Ishikawa (cell line): ENCODE measurements around the gene FOXP1.

Source experiments
- CEBPB ChIP-seq: IDR thresholded peaks from 2 replicates; pipeline ENCODE4 v1.6.1; 2012
- CREB1 ChIP-seq: IDR thresholded peaks from 2 replicates; pipeline ENCODE4 v1.6.1; 2012; ENCODE audit warnings: low read depth
- EGR1 ChIP-seq: IDR thresholded peaks from 2 replicates; pipeline ENCODE4 v1.6.1; 2012
- EP300 ChIP-seq: IDR thresholded peaks from 2 replicates; pipeline ENCODE4 v1.6.1; 2012; ENCODE audit warnings: borderline replicate concordance
- FOXM1 ChIP-seq: IDR thresholded peaks from 2 replicates; pipeline ENCODE4 v1.6.1; 2012; ENCODE audit warnings: low read depth, borderline replicate concordance
- NFIC ChIP-seq: IDR thresholded peaks from 2 replicates; pipeline ENCODE4 v1.6.1; 2012
- RAD21 ChIP-seq: IDR thresholded peaks from 2 replicates; pipeline ENCODE4 v1.6.1; 2012; ENCODE audit warnings: low read depth
- TAF1 ChIP-seq: IDR thresholded peaks from 2 replicates; pipeline ENCODE4 v1.6.1; 2012; ENCODE audit warnings: low read depth, mild to moderate bottlenecking
- TCF12 ChIP-seq: IDR thresholded peaks from 2 replicates; pipeline ENCODE4 v1.6.1; 2012; ENCODE audit warnings: low read depth
- YY1 ChIP-seq: IDR thresholded peaks from 2 replicates; pipeline ENCODE4 v1.6.1; 2012; ENCODE audit warnings: low read depth
- ZBTB7A ChIP-seq: IDR thresholded peaks from 2 replicates; pipeline ENCODE4 v1.6.1; 2012; ENCODE audit warnings: low read depth
- TF ChIP-seq, protein P1 (sequence below): IDR thresholded peaks from 2 replicates; pipeline ENCODE4 v1.6.1; 2012; ENCODE audit warnings: low read depth, mild to moderate bottlenecking
- TF ChIP-seq, protein P2 (sequence below): IDR thresholded peaks from 2 replicates; pipeline ENCODE4 v1.6.1; 2012

DNA sequence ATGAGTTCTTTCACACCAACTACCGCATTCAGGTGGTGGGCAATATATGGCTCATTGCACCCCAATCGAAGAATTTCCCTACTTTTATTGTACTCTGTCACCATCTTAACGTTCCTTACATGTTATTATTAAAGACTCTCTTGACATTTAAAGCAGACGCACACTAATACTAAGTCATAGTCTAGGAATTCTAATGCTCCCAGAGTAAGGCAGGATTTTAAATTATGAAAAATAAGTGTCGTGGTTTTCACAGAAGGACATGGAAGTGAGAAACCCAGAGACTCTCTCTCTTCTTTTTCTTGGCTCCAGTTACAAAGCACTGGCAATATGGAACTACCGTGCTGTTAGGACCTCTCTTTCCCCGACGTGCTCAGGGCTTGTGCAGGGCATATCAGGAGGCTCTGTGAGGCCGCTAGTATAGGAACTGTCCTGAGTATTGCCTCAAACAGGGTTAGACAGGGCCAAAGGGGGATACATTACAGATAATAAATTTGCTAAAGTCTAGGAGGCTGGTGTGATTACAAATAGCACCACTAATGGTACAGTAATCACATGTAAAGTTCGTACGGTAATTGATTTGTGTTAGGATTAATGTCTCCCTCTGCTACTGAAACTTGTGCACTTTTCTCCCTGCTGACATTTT lies 590.8 kb downstream of the FOXP1 start:
- no peak for TF ChIP-seq NFIC
- TF ChIP-seq ZBTB7A, result no peak
- TF ChIP-seq EGR1, result no peak
- TF ChIP-seq, protein P1, sequence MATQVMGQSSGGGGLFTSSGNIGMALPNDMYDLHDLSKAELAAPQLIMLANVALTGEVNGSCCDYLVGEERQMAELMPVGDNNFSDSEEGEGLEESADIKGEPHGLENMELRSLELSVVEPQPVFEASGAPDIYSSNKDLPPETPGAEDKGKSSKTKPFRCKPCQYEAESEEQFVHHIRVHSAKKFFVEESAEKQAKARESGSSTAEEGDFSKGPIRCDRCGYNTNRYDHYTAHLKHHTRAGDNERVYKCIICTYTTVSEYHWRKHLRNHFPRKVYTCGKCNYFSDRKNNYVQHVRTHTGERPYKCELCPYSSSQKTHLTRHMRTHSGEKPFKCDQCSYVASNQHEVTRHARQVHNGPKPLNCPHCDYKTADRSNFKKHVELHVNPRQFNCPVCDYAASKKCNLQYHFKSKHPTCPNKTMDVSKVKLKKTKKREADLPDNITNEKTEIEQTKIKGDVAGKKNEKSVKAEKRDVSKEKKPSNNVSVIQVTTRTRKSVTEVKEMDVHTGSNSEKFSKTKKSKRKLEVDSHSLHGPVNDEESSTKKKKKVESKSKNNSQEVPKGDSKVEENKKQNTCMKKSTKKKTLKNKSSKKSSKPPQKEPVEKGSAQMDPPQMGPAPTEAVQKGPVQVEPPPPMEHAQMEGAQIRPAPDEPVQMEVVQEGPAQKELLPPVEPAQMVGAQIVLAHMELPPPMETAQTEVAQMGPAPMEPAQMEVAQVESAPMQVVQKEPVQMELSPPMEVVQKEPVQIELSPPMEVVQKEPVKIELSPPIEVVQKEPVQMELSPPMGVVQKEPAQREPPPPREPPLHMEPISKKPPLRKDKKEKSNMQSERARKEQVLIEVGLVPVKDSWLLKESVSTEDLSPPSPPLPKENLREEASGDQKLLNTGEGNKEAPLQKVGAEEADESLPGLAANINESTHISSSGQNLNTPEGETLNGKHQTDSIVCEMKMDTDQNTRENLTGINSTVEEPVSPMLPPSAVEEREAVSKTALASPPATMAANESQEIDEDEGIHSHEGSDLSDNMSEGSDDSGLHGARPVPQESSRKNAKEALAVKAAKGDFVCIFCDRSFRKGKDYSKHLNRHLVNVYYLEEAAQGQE, result no peak
- TF ChIP-seq, protein P2, sequence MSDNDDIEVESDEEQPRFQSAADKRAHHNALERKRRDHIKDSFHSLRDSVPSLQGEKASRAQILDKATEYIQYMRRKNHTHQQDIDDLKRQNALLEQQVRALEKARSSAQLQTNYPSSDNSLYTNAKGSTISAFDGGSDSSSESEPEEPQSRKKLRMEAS, result no peak
- TF ChIP-seq RAD21, result no peak
- TF ChIP-seq YY1, result no peak
- no peak for TF ChIP-seq CREB1
- no peak for TF ChIP-seq FOXM1
- TF ChIP-seq CEBPB, result no peak
- no peak for TF ChIP-seq TAF1
- TF ChIP-seq EP300, result no peak
- no peak for TF ChIP-seq TCF12
